Stimulated activated CD4-positive, alpha-beta T cell treated with anti-CD3 and anti-CD28 coated beads, Interleukin-2, amount 100 ng/mL, for 4 hours (primary cell): ENCODE results near the gene STAB1.

Source experiments
- DNase-seq: peaks from one replicate; pipeline ENCODE4 v3.0.0-alpha.2; 2020; ENCODE audit warnings: low read depth

STAB1 gene

DNA sequence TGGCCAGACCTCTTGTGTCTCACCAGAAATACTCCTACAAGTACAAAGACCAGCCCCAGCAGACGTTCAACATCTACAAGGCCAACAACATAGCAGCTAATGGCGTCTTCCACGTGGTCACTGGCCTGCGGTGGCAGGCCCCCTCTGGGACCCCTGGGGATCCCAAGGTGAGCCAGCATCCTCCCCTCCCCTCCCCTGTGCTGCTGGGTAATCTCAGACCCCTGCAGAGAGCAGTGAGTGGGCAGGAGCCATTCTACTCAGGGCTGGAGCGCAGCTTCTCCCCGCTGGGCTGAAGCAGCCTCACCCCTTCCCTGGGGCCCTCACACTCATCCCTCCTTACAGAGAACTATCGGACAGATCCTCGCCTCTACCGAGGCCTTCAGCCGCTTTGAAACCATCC is 9.8 kb downstream of the STAB1 start:
- DNase-seq = no peak

DNA sequence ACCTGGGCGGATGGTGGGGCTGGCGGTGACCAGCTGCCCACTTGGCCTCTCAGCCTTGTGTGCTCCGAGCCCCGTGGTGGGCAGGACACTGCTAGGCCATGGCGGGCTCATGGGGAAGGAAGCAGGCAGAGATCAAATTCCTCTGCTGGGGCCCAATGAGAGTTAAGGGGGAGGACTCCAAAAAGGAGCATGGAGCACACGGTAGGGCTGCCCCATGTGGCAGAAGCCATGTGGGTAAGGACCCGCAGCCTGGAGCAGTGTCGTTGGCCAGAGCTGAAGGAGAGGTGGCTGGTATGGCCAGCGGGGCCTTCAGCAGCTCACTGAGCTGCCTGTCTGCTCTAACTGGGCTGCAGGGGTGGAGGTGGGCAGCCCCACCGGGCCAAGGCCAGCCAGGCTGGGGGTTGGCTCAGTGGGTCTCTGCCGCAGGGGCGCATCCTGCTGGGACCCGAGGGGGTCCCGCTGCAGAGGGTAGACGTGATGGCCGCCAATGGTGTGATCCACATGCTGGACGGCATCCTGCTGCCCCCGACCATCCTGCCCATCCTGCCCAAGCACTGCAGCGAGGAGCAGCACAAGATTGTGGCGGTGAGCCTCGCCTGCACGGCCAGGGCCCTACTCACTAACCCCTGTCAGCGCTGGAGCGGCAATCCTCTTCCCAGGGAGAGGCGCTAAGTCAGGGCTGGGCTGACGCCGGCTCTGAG is 11.3 kb downstream of the STAB1 start:
- DNase-seq = no peak

DNA sequence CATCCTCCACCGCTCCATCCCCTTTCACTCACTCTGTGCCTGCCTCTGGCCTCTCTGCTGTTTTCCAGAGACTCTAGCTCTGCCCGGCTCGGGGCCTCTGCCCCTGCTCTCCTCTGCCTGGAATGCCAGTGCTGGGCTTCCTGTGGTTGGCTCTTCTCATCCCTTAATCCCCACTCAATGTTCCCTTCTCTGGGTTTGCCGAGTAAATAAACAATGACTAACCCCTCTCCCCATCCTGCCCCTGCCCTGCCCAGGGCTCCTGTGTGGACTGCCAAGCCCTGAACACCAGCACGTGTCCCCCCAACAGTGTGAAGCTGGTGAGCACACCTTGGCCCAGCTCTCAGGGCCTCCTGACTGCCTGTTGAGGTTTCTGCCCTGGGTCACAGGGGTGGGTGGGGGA is 12.2 kb downstream of the STAB1 start:
- DNase-seq = no peak

GRCh38 chr3:52509753-52510328 is 14.7 kb downstream of the STAB1 start:
- no peak for DNase-seq

- no peak for DNase-seq
Measured at GRCh38 chr3:52511509-52511908, 16.4 kb downstream of the STAB1 start.

DNA sequence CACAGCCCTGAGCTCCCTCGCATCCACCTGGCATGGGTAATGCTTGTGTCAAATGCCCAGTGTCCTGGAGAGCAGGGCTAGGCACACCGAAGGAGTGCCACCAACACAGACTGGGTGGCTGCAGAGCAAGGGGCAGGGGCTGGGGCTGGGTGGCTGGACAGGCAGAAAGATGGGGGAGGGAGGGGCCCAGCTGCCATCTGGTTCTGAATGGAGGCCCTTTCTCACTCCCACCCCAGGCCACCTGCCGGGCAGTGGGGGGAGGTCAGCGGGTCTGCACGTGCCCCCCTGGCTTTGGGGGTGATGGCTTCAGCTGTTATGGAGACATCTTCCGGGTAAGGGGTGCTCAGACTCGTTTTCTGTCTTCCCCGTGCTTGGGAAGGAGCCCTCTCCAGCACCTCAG is 17.0 kb downstream of the STAB1 start:
- DNase-seq = no peak

GRCh38 chr3:52512727-52513126 is 17.6 kb downstream of the STAB1 start:
- DNase-seq = no peak

DNA sequence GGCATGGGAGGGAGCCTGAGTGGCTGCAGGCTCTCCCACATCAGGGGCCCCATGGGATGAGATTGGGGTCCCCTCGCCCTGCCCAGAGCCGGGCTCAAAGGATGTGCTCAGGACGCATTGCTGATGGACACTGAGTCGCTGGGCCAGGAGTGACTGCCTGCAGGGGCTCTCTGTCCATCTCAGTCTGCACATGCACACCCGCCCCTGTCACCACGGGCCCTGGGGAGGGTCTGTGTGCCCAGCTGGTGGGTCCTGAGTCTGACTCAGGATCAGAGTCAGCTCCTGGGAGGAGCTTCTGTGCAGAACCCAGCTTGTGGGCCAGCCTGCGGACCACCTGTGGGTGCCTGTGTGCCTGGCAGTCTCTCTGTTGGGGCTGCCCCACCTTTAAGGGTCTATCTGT is 18.1 kb downstream of the STAB1 start:
- DNase-seq = no peak

DNA sequence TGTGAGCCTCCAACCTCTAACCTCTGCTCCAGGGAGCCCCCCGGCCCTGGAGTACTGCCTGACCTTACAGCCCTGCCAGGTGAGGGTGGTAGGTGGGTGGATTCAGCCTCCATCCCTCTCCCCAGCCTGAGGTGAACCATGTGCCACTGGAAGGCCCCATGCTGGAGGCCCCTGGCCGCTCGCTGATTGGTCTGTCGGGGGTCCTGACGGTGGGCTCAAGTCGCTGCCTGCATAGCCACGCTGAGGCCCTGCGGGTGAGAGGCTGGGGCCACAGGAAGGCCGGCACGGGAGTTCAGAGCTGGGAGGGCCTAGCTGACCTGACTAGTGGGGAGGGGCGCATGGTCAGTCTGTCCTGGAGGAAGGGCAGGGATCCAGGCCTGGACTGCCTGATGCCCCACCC is 19.4 kb downstream of the STAB1 start:
- DNase-seq = no peak

- DNase-seq = no peak
Measured at GRCh38 chr3:52515192-52515591, 20.1 kb downstream of the STAB1 start.

GRCh38 chr3:52516509-52517195 is 21.5 kb downstream of the STAB1 start:
- no peak for DNase-seq

- no peak for DNase-seq
Measured at GRCh38 chr3:52517796-52518722, 22.9 kb downstream of the STAB1 start.

GRCh38 chr3:52518723-52519444 is 23.7 kb downstream of the STAB1 start:
- no peak for DNase-seq

GRCh38 chr3:52519445-52520140 is 24.5 kb downstream of the STAB1 start:
- no peak for DNase-seq

GRCh38 chr3:52520141-52520667 is 25.1 kb downstream of the STAB1 start:
- DNase-seq = no peak

GRCh38 chr3:52520716-52521487 is 25.8 kb downstream of the STAB1 start:
- DNase-seq = no peak

GRCh38 chr3:52521488-52521824 is 26.3 kb downstream of the STAB1 start:
- DNase-seq = no peak

DNA sequence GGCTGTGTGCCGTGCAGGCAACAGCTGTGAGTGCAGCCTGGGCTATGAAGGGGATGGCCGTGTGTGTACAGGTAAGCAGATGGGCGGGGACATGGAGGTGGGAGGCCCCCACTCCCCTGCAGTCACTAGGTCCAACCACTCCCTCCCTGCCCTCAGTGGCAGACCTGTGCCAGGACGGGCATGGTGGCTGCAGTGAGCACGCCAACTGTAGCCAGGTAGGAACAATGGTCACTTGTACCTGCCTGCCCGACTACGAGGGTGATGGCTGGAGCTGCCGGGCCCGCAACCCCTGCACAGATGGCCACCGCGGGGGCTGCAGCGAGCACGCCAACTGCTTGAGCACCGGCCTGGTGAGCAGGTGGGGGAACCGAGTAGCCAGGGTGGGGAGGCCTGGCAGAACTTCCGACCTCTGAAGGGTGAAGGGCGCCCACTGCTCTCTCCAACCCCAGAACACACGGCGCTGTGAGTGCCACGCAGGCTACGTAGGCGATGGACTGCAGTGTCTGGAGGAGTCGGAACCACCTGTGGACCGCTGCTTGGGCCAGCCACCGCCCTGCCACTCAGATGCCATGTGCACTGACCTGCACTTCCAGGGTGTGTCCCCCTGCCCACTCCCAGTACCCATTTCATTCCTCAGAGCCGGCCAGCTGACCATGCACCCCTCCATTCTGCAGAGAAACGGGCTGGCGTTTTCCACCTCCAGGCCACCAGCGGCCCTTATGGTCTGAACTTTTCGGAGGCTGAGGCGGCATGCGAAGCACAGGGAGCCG is 26.9 kb downstream of the STAB1 start:
- no peak for DNase-seq

GRCh38 chr3:52522651-52523251 is 27.6 kb downstream of the STAB1 start:
- no peak for DNase-seq
